AG04449 (cell line): ENCODE data around the gene GABRB1.

Experiments used
- CTCF ChIA-PET: fragments of 350-600 bp; formaldehyde crosslinking; extraction: SDS; loops from one replicate; lab custom pipeline; 2021; ENCODE audit warnings: antibody characterized with exemption; lab: Yijun Ruan, JAX
- POLR2A ChIA-PET: fragments of 400-600, 350-600 bp; formaldehyde crosslinking; extraction: SDS; loops from one replicate; lab custom pipeline; 2020; ENCODE audit warnings: antibody characterized with exemption, inconsistent platforms; lab: Yijun Ruan, JAX
- DNase-seq: peaks from one replicate; pipeline ENCODE4 v3.0.0-alpha.2; 2010; ENCODE audit warnings: low read depth, low spot score
- H3K4me3 ChIP-seq: 2 replicates; pipeline ENCODE4 v1.5.1; 2011; ENCODE audit warnings: low read depth, mild to moderate bottlenecking, control low read depth, low read length
- CTCF ChIP-seq: IDR thresholded peaks from one replicate; pipeline ENCODE4 v1.5.1; 2011; ENCODE audit warnings: mild to moderate bottlenecking, moderate library complexity, low read length, control low read depth, inconsistent platforms; ENCODE audit not compliant: insufficient read depth; ENCODE audit errors: missing control alignments

GABRB1 gene

GRCh38 chr4:47471064-47471463 is 439.7 kb downstream of the GABRB1 start:
- ChIA-PET CTCF (interaction anchor here (0.8 to 3.3 kb wide), 4 partner anchors 10 to 94 kb away, joined by 3 to 11 read pairs (median 6); partner anchors contain the start of gene ATP10D), POLR2A (interaction anchor here (1.0 kb wide), 1 partner anchor 14 kb away, joined by 5 read pairs; the partner anchor contains the start of gene ATP10D)
- DNase-seq, result no peak
- H3K4me3 ChIP-seq, result no peak overlapping the region
- no peak for TF ChIP-seq CTCF

DNA sequence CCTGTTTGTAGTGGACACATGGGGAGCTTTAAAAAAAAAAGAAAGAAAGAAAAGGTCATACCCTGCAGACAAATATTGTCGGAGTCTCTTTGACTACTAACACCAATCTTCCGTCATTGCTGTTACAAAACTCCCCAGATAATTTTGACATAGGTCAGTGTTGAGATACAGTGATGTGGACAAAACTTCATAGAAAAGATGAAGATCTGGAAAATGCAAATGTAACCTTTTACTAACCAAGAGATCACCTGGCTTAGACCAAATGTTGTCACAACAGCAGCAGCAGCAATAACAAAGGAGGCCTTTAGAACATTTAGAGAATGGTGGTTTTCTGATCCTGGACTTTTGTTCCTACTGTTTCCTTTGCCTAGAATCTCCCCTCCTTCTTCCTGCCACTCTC is 440.2 kb downstream of the GABRB1 start:
- POLR2A ChIA-PET, result interaction anchor here (1.0 kb wide), 1 partner anchor 14 kb away, joined by 5 read pairs; the partner anchor contains the start of gene ATP10D
- CTCF ChIA-PET, result interaction anchor here (0.6 to 3.3 kb wide), 5 partner anchors 10 to 93 kb away, joined by 3 to 11 read pairs (median 3); partner anchors contain the start of gene ATP10D
- TF ChIP-seq CTCF, result no peak
- no peak for DNase-seq
- no peak overlapping the region for H3K4me3 ChIP-seq

- ChIA-PET CTCF (interaction anchor here (1.2 to 3.3 kb wide), 3 partner anchors 10 to 91 kb away, joined by 3 to 11 read pairs (median 6); no protein-coding TSS in a partner anchor), POLR2A (interaction anchor here (0.9 to 1.6 kb wide), 2 partner anchors 10 to 12 kb away, joined by 3 to 4 read pairs; partner anchors contain the start of genes ATP10D and COMMD8)
- DNase-seq, result no peak
- H3K4me3 ChIP-seq, result no peak overlapping the region
- no peak for TF ChIP-seq CTCF
Measured at GRCh38 chr4:47473141-47473750, 441.9 kb downstream of the GABRB1 start.

DNA sequence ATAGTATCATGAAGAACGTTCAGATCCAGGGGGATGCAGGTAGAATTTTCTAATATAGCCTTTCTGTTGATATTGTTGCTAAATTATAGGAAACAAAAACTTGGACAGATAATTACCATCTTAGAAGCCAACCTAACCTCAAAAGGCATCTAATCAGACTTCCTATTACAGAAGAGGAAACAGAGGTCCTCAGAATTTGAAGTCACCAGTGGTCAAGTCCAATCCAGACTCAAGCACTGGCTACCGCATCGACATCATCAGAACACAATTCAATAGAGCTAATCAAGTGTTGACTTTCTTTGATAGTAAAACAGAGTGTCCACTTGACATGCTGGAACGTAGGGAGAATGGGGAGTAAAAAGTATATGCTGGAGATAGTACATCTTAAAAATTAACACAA is 443.4 kb downstream of the GABRB1 start:
- POLR2A ChIA-PET, result no interaction called here
- CTCF ChIA-PET, result interaction anchor here (1.0 kb wide), 1 partner anchor 12 kb away, joined by 3 read pairs; no protein-coding TSS in a partner anchor
- TF ChIP-seq CTCF, result no peak
- no peak for DNase-seq
- no peak overlapping the region for H3K4me3 ChIP-seq

GRCh38 chr4:47475411-47475810 is 444.0 kb downstream of the GABRB1 start:
- TF ChIP-seq CTCF, result no peak
- no peak overlapping the region for H3K4me3 ChIP-seq
- POLR2A ChIA-PET, result interaction anchor here (0.5 kb wide), 1 partner anchor 10 kb away, joined by 3 read pairs; the partner anchor contains the start of gene ATP10D
- CTCF ChIA-PET, result interaction anchor here (1.0 kb wide), 1 partner anchor 13 kb away, joined by 3 read pairs; no protein-coding TSS in a partner anchor
- DNase-seq, result no peak
